Stimulated activated CD8-positive, alpha-beta memory T cell treated with anti-CD3 and anti-CD28 coated beads, Interleukin-12 subunit alpha, Interleukin-12 subunit beta, amount 100 ng/mL, for 24 hours (primary cell): ENCODE data around the gene SLC39A11.

Experiments used
- DNase-seq: peaks from one replicate; pipeline ENCODE4 v3.0.0-alpha.2; 2020; ENCODE audit errors: extremely low read depth

SLC39A11 gene

DNA sequence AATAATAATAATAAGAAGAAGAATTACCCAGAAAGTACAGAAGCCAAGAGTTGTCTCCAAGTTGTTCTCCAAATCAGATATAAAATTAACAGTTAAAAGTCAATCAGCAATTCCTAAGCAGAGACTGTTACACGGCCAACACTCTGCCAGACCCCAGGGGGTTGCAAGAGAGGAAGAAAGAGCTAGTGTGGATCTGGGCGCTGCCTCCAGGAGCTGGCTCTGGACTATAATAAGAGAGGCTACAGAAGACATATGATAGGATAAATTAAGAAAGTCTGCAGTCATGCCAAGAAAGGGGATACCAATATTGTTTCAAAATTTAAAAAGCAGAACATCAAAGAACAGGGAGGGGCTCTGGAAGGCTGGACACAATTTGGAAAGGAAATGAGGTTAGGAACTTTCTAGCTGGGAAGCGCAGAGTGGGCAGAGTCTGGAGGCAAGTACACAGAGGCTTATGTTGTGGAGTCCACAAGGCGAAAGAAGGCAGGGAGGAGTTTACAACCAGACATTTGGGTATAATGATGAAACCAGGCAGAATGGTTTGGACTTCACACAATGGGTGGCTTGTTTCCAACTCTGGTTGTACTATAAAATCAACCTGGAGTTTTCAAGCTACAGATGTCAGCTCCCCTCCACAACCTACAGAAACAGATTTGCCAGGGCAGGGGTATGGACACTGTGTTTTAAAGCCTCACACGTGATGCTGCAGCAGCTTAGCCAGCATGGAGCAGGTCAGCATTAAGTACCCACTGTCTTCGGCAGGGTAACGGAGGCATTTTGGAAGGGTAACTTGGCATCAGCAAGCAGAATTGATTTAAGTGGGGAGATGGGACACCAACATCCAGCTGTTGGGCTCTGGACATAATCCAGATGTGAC is 49.4 kb downstream of the SLC39A11 start:
- no peak for DNase-seq

DNA sequence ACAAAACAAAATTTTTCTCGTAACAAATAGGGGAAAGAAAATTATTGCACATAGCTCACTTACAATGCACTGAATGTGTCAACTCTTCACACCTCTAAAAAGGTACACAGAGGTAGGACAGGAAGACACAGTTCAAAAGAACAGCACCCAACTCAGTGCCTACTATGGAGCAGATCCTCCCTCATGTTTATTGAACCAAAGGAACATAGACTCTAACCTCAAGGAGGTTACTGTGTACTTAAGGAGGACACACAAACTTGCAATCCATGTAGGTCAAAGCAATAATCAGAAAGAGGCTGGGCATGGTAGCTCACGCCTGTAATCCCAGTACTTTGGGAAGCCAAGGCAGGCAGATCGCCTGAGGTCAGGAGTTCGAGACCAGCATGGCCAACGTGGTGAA is 50.3 kb downstream of the SLC39A11 start:
- DNase-seq: no peak

DNA sequence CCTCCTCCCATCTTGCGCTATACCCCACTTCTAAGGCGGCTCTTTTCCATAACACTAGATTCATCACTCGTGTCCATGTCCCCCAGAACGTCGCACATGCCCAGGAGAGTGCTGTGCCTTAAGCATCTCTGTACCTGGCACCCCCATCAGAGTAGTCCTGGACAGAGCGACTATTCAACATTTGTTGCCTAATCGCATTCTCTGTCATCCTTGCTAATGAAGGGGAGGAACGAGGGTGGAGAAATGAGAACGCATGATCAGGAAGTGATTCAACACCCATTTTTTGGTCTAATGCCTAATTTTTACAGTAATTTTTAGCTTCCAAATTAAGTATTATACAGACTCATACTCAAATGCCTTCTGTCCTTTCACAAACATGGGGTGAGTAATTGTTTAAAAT is 53.2 kb downstream of the SLC39A11 start:
- DNase-seq: no peak

- DNase-seq: no peak
These were observed 61.0 kb downstream of the SLC39A11 start for GRCh38 chr17:73031472-73031871.

DNA sequence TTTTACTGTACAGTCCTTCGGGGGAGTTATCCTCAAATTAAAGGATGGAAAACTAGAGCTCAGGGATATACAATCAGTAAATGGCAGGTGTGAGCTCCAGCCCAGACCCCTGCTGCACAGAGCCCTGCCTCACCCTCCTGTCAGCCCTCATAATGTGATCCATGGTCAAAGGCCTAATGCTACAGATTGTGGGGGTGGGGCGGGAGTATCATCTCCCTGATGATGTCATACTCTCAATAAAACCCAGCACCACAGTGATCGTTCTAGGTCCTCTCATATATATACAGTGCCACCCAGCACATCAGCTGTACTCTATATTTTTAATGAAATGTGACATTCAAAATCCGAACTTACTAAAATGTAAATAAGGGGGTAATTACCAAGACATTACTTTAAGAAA is 61.5 kb downstream of the SLC39A11 start:
- DNase-seq: no peak

GRCh38 chr17:73030501-73030921 is 62.0 kb downstream of the SLC39A11 start:
- no peak for DNase-seq

- no peak for DNase-seq
These were observed 62.5 kb downstream of the SLC39A11 start for GRCh38 chr17:73029991-73030390.

DNA sequence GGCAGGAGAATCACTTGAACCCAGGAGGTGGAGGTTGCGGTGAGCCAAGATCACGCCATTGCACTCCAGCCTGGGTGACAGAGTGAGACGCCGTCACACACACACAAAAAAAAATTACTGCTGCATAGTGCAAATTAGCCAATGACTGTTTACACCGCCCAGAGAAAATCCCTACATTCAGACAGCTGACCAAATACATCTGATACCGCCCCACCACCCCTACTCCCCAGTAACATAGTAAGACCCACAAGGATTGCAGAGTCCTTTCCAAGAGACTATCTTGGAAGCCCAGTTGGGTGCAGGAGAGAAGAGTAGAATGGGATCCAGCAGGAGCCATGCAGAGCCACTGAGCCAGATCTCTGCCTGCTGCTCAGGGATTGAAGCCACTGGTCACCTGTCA is 63.5 kb downstream of the SLC39A11 start:
- no peak for DNase-seq

- no peak for DNase-seq
These were observed 64.2 kb downstream of the SLC39A11 start for GRCh38 chr17:73028299-73028755.

GRCh38 chr17:73027130-73027741 is 65.3 kb downstream of the SLC39A11 start:
- no peak for DNase-seq

GRCh38 chr17:73025041-73025560 is 67.4 kb downstream of the SLC39A11 start:
- no peak for DNase-seq

DNA sequence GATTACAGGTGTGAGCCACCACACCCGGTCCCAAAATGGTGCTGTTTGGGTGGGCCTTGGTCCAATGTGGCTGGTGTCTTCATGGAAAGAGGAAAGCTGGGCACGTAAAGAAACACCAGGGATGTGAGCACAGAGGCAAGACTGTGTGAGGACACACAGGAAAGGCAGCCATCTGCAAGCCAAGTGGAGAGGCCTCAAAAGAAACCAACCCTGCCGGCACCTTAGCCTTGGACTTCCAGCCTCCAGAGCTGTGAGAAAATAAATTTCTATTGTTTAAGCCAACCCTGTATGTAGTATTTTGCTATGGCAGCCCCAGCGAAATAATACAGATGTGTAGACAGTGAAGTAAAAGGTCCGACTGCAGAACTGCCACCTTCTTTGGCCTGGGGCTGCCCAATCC is 68.7 kb downstream of the SLC39A11 start:
- no peak for DNase-seq

GRCh38 chr17:73022694-73023093 is 69.8 kb downstream of the SLC39A11 start:
- DNase-seq: no peak

DNA sequence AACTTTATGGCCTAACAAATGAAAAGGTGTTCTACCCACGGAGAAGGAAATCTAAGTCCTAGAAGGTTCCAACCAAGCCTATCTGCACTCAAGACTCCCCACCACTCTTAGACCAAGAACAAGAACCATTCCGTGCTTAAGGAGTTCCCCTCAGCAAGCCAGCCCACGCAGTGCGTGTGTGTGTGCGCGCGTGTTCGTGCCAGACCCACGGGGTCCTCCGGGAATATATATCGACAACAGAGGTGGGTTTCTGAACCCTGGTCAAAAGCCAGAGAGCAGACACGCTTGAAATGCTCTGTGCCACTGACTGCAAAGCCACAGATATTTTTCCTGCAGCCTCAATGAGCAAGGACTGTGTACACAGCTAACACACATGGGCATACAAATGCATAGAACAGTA is 70.7 kb downstream of the SLC39A11 start:
- no peak for DNase-seq

DNA sequence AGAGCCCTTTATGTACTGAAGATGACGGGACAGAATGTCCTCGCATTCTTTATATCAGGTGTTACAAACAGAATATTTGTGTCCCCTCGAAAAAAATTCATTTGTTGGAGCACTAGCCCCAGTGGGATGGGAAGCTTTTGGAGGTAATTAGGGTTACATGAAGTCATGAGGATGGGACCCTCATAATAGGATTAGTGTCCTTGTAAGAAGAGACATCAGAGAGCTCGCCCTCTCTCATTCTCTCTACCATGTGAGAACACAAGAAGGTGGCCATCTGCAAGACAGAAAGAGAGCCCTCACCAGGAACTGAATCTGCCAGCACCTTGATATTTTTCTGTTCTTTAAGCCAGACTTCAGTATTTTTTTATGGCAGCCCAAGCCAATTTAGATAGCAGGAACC is 72.4 kb downstream of the SLC39A11 start:
- DNase-seq: no peak

DNA sequence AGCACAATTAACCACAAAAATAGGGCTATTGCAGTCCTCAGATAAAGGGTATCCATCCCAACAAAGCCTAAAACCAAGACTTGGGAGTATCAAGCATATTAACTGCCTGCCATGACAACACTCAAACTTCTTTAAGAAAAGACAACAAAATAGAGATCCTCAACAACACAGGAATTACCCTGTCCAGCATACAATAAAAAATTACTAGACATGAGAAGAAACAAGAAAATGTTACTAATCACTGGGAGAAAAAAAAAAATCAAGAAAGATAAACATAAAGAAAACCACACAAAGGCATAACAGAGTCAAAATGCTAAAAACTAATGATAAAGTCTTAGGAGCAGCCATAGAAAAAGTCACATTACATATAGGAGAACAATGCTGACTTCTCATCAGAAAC is 73.9 kb downstream of the SLC39A11 start:
- no peak for DNase-seq

GRCh38 chr17:73017658-73018057 is 74.8 kb downstream of the SLC39A11 start:
- no peak for DNase-seq

- DNase-seq: no peak
These were observed 76.7 kb downstream of the SLC39A11 start for GRCh38 chr17:73015722-73016276.

DNA sequence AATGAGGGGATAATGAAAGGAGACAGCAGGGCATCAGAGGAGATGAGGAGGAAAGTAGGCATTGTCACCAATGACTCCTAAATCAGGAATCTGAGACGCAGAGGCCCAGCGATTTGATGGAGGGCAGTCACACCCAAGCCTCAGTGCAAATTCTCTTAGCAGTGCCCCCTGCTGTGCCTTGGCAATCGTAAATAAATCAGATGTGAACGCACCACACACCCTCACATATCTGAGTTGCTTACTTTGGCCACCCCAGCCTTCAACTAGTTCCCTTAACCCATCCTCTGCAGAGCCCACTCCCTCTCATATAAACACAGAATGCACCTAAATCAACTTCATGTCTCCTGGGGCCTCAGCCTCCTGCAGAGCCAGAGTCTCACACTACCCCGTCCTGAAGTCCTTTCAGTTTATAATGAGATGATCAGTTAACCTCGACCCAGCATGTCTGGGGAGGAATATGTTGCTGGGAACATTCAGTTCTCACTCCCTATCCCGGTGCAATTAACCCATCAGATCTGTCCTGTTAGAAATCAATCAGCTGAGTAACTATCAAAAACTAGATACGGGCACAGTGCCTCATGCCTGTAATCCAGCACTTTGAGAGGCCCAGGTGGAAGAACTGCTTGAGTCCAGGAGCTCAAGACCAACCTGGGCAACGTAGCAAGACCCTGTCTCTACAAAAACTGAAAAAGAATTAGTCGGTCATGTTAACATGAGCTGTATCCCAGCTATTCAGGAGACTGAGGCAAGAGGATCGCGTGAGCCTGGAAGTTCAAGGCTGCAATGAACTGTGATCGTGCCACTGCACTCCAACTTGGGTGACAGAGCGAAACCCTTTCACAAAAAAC is 78.4 kb downstream of the SLC39A11 start:
- DNase-seq: no peak

DNA sequence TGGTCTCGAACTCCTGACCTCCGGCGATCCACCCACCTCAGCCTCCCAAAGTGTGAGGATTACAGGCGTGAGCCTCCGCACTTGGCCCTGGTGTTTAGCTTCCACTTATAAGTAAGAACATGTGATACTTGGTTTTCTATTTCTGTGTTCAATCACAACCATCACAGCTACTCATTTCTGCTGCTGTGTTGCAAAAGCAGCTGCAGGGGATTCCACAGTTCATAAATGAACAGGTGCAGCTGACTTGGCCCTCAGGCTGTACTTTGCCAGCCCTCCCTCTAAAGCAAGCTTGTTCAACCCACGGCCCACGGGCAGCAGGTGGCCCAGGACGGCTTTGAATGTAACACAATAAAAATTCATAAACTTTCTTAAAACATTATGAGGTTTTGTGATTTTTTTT is 79.2 kb downstream of the SLC39A11 start:
- DNase-seq: no peak

DNA sequence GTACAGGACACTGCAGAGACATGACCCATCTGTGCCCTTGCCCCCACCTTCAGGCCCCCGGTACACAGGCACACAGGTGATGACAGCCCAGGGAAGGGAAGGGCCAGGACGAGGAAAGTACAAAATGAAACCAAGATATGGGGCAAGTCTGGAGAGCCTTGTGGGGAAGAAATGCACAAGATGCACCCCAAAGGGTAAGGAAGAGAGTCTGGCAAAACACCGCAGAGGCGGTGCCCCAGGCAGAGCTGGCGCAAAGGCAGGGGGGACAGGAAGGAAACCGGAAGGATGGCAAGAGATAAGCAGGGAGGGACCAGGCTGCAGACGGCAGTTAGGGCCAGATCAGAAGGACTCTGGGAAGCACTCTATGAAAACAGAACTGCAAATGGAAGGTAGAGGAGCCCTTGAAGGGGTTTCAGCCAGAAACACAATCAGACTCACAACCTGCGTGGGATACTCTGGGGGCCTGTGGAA is 81.4 kb downstream of the SLC39A11 start:
- no peak for DNase-seq

GRCh38 chr17:73010414-73010813 is 82.1 kb downstream of the SLC39A11 start:
- DNase-seq: no peak
